ENCODE data around the gene SYNCRIP.
"Not testable (repeated sequence)": the region's sequence is repeated elsewhere in the genome, so short reads cannot be mapped to it uniquely, and the experiment has no call there.

SYNCRIP gene

GRCh38 chr6:85593438-85594196 lies 49.1 kb downstream of the SYNCRIP start, which contains the start of gene SNX14:
Gene SNX14, minus strand, starts transcription at chr6:85593858. Its CDS starts 140 bp downstream, at chr6:85593718.
- peak; percentile 67 for DNase-seq

DNA sequence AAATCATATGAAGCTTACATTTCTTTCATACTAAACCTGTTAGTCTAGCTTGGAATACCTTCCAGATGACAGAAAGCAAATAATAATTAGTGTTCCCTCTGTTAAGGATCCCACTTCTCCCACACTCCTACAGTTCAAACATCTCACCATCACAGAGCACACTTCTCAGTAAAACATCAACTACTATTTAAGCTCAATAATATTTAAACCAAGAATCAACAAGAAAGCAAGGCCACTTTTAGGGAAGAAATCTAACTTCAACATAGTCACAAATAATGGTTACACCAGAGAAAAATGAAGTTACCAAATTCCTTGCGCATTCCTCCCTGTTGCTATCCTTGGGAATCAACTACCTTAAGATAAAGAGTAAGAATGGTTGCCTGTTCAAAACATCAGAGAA lies 50.7 kb downstream of the SYNCRIP start:
- DNase-seq = no peak

DNA sequence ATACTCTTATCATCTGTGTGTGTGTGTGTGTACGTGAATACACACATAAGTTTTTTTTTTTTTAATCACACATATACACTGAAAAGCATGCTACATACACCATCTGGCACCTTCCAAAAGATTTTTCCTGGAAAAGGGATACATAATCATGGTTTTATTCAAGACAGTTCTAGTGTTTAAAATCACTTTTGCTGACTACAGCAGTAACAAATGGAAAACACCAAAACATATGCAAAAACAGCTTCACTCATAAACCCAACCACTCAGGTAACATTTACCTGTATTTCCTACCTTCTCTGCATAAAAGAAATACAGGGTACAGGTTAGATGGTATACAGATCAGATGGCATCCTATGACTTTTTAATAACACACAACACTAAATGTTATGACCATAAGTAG lies 51.5 kb downstream of the SYNCRIP start:
- DNase-seq = no peak

DNA sequence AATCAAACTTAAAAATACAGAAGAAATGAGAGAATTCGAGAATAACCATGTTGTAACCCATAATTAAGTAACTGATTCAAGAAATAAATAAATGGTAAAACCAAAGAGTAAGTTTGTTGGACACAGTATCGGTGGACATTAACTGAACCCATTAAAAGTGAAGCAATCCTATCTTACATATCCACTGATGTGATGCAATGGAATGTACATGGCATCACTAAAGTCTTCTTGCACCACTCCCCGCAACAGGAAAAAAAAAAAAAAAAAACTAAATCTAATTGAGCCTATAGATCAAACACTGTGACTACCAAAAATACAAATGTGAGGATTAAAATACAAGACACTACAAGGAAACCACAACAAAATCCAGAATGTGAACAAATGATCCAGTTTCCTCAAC lies 56.9 kb downstream of the SYNCRIP start:
- no peak for DNase-seq

GRCh38 chr6:85582832-85583231 lies 59.9 kb downstream of the SYNCRIP start:
- DNase-seq = not testable (repeated sequence)

DNA sequence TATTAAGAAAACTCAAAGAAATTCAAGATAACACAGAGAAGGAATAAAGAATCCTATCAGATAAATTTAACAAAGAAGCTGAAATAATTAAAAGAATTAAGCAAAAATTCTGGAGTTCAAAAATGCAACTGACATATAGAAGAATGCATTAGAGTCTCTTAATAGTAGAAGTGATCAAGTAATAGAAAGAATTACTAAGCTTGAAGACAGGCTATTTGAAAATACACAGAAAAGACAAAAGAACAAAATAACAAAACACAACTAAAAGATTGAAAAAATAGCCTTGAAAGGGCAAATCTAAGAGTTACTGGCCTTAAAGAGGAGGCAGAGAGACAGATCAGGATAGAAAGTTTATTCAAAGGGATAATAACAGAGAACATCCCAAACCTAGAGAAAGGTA lies 61.1 kb downstream of the SYNCRIP start:
- no peak for DNase-seq

GRCh38 chr6:85580878-85581267 lies 61.8 kb downstream of the SYNCRIP start:
- no peak for DNase-seq

DNA sequence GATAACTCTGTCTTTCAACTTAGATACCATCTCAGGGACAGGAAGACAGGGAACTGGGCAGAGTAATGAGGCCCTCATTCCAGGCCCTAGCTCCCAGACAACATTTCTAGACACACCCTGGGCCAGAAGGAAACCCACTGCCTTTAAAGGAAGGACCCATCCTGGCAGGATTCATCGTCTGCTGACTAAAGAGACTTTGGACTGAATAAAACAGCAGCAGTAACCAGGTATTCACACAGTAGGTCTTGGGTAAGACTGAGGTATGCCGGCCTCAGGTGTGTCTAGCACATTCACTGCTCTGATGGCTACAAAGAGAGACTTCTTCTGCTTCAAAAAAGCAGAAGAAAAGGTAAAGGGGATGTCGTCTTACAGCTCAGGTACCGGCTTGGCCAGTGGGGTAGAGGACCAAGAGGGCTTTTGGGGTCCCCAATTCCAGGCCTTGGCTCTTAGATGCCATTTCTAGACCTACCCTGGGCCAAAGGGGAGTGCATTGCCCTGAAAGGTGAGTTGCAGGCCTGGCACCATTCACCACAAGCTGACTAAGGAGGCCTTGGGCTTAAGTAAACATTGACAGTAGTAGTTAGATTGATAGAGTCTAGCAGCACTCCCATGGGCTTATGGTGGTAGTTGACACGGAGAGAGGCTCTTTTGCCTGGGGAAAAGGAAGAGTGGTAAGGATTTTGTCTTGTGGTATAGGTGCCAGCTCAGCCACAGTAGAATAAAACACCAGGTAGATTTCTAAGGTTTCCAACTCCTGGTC lies 62.4 kb downstream of the SYNCRIP start:
- no peak for DNase-seq

- DNase-seq = no peak
These were observed 63.1 kb downstream of the SYNCRIP start for GRCh38 chr6:85579581-85579980.

GRCh38 chr6:85576476-85576875 lies 66.2 kb downstream of the SYNCRIP start:
- DNase-seq = no peak

GRCh38 chr6:85574932-85575598 lies 67.6 kb downstream of the SYNCRIP start:
- DNase-seq = no peak

DNA sequence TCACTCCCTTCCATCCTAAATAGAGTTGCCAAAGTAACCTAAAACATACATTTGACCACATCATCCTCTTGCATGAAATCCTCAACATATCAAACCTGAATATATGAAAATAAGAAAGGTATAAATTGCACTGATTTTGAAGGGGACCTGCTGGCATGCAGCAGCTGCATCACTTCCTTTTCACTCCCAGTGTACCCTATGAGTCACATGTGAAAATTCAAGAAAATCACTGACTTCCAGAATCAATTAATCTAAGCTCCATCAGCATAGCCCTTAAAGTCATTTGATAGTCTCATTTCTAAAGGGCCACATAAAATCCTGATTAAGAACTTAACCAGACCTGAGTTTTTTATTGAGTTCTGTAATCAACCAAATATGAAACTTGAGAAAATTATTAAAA lies 73.4 kb downstream of the SYNCRIP start:
- no peak for DNase-seq

DNA sequence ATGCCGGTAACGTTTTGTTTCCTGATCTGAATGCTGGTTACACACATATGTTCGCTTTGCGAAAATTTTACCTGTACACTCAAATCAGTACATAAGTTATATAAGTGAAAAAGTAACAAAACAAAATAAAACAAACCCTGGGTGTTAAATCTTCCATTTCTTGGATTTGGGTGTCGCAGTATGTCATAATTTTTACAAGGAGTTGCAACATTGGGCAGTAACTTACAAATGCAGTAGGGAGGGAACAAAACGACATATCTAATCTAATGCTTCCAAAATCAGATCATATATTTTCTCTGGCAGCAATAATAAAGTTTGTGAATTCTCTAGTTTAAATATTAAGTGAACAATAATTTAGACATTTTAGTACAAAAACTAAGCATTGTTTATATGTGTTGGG lies 74.3 kb downstream of the SYNCRIP start:
- DNase-seq = no peak

- DNase-seq = no peak
These were observed 77.0 kb downstream of the SYNCRIP start for GRCh38 chr6:85565736-85566135.

- not testable (repeated sequence) for DNase-seq
These were observed 78.5 kb downstream of the SYNCRIP start for GRCh38 chr6:85564223-85564622.

Data from activated effector memory CD4-positive, alpha-beta T cell treated with Interleukin-2 at 50 U/mL for 16 hours (primary cell).